GM23338 (cell line): ENCODE data around the gene CUEDC1. TPM values are rescaled to one million over a fixed set of nuclear protein-coding genes. Genes with fewer than 3 reads are reported as not detected.

Experiments used
- ATAC-seq: fragments of 200-7000 bp; cut with Tn5 transposase; 3 replicates; pipeline ENCODE4 v1.9.1; 2020
- DNase-seq: peaks from one replicate; pipeline ENCODE4 v3.0.0-alpha.2; 2015; ENCODE audit warnings: low spot score
- H2AFZ ChIP-seq: fragments of 200-600 bp; sonication (generic); 2 replicates; pipeline ENCODE4 v1.8.0; 2016; ENCODE audit warnings: antibody characterized with exemption, mild to moderate bottlenecking, moderate library complexity
- H3F3A ChIP-seq: fragments of 200-600 bp; sonication (generic); replicated peaks from 2 replicates; pipeline ENCODE4 v1.8.0; 2017; ENCODE audit warnings: antibody characterized with exemption, mixed run types, low read depth
- H3K27ac ChIP-seq: fragments of 200-600 bp; sonication (generic); 2 replicates; pipeline ENCODE4 v1.6.1; 2016; ENCODE audit warnings: low read depth
- H3K27me3 ChIP-seq: fragments of 200-600 bp; sonication (generic); 2 replicates; pipeline ENCODE4 v1.8.0; 2016; ENCODE audit warnings: mild to moderate bottlenecking, mixed run types, moderate library complexity; ENCODE audit not compliant: insufficient read depth
- H3K36me3 ChIP-seq: fragments of 200-600 bp; sonication (generic); 2 replicates; pipeline ENCODE4 v1.8.0; 2016; ENCODE audit warnings: mild to moderate bottlenecking; ENCODE audit not compliant: insufficient read depth
- H3K4me1 ChIP-seq: fragments of 200-600 bp; sonication (generic); 2 replicates; pipeline ENCODE4 v1.8.0; 2016; ENCODE audit warnings: mild to moderate bottlenecking, moderate library complexity; ENCODE audit not compliant: insufficient read depth
- H3K4me2 ChIP-seq: fragments of 200-600 bp; sonication (generic); 2 replicates; pipeline ENCODE4 v1.7.1; 2017; ENCODE audit warnings: mixed run types
- H3K4me3 ChIP-seq: fragments of 200-600 bp; sonication (generic); 2 replicates; pipeline ENCODE4 v1.6.1; 2016; ENCODE audit warnings: mixed run types
- H3K79me2 ChIP-seq: fragments of 200-600 bp; sonication (generic); replicated peaks from 2 replicates; pipeline ENCODE4 v1.8.0; 2017; ENCODE audit warnings: mild to moderate bottlenecking; ENCODE audit not compliant: insufficient read depth
- H3K9me2 ChIP-seq: fragments of 200-600 bp; sonication (generic); 2 replicates; pipeline ENCODE4 v1.8.0; 2017; ENCODE audit not compliant: insufficient read depth
- H4K20me1 ChIP-seq: fragments of 200-600 bp; sonication (generic); replicated peaks from 2 replicates; pipeline ENCODE4 v1.8.0; 2017; ENCODE audit warnings: mild to moderate bottlenecking; ENCODE audit not compliant: insufficient read depth
- H3K27ac Mint-ChIP-seq: 2 replicates; pipeline ENCODE4 v1.8.0; 2020; ENCODE audit warnings: inconsistent platforms, mild to moderate bottlenecking, moderate library complexity, mixed read lengths
- H3K27me3 Mint-ChIP-seq: 3 replicates; pipeline ENCODE4 v1.8.0; 2022; ENCODE audit warnings: low read depth, mild to moderate bottlenecking, moderate library complexity, mixed read lengths, inconsistent platforms; ENCODE audit not compliant: insufficient read depth, poor library complexity
- H3K36me3 Mint-ChIP-seq: 3 replicates; pipeline ENCODE4 v1.8.0; 2021; ENCODE audit warnings: low read depth, mild to moderate bottlenecking, inconsistent platforms, moderate library complexity, mixed read lengths
- H3K4me1 Mint-ChIP-seq: 3 replicates; pipeline ENCODE4 v1.8.0; 2020; ENCODE audit warnings: mild to moderate bottlenecking, inconsistent platforms, mixed read lengths
- H3K4me3 Mint-ChIP-seq: 3 replicates; pipeline ENCODE4 v1.8.0; 2021; ENCODE audit warnings: moderate library complexity, mild to moderate bottlenecking, inconsistent platforms, mixed read lengths
- H3K9me3 Mint-ChIP-seq: 3 replicates; pipeline ENCODE4 v1.8.0; 2020; ENCODE audit warnings: moderate library complexity, mild to moderate bottlenecking, inconsistent platforms, mixed read lengths
- CREB1 ChIP-seq: fragments of 250-450 bp; sonication (Bioruptor Pico); IDR thresholded peaks from 2 replicates; pipeline ENCODE4 v1.5.0; 2020; ENCODE audit warnings: low read depth, mild to moderate bottlenecking, moderate library complexity
- EZH2phosphoT487 ChIP-seq: fragments of 200-600 bp; sonication (generic); IDR thresholded peaks from one replicate; pipeline ENCODE4 v1.8.1; 2018; ENCODE audit warnings: antibody characterized with exemption; ENCODE audit not compliant: unreplicated experiment
- POLR2AphosphoS5 ChIP-seq: IDR thresholded peaks from 2 replicates; pipeline ENCODE4 v1.6.1; 2016; ENCODE audit warnings: antibody characterized with exemption, low read depth
- STAT1 ChIP-seq: IDR thresholded peaks from one replicate; pipeline ENCODE4 v1.6.1; 2016; ENCODE audit warnings: antibody characterized with exemption; ENCODE audit not compliant: unreplicated experiment
- ZNF331 ChIP-seq: fragments of 250-450 bp; sonication (Bioruptor Pico); IDR thresholded peaks from 2 replicates; pipeline ENCODE4 v1.5.0; 2020; ENCODE audit warnings: low read depth, mild to moderate bottlenecking, moderate library complexity
- polyA plus RNA-seq: library from polyadenylated mRNA; unstranded; fragments of >200 nt; fragmentation: Nextera tagmentation; extraction: Ambion mirVana; gene quantifications from 2 replicates; pipeline ENCODE4 v1.2.1, GENCODE V29; 2016
- total RNA-seq: library from RNA; depleted of rRNA; stranded (reverse); fragments of >200 nt; shearing (Covaris generic); gene quantifications from 2 replicates; pipeline ENCODE4 v1.2.3, GENCODE V29; 2014
- TF ChIP-seq, protein P1 (sequence below): IDR thresholded peaks from 2 replicates; pipeline ENCODE4 v1.6.1; 2016; ENCODE audit warnings: antibody characterized with exemption
- TF ChIP-seq, protein P2 (sequence below): fragments of 250-450 bp; sonication (Bioruptor Pico); IDR thresholded peaks from 2 replicates; pipeline ENCODE4 v1.5.0; 2020; ENCODE audit warnings: mild to moderate bottlenecking, moderate library complexity
- TF ChIP-seq, protein P3 (sequence below): IDR thresholded peaks from one replicate; pipeline ENCODE4 v1.6.1; 2018; ENCODE audit warnings: antibody characterized with exemption; ENCODE audit not compliant: unreplicated experiment

Gene CUEDC1
- total and polyA plus RNA-seq, 2 experiments from 2014 or later, result 3.0 to 7.7 TPM

DNA sequence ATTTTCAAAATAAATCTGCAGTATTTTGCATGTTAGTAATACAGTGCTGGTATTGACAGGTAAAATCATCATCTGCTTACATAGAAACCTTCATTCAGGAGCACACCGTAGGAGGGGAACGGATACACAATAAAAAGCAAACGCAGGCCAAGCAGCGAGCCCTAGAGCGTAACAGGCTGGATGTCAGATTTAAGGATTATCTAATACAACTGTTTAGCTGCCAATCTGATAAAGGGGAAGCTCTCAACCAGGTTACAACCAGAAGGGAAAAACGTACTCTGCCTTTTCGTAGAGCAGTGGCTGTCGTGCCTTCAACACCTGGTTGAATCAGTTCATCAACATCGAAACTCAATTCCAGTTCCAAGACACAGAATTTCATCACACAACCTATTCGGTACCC, 16.4 kb upstream of the CUEDC1 start:
- Histone ChIP-seq H3K27ac (no peak overlapping the region), H4K20me1 (peaks cover 6% of the 10 kb centered on the region), H3K27me3 (no peaks in the 10 kb centered on the region), H3K4me2 (no peak overlapping the region), H3K36me3 (peaks cover 14% of the 10 kb centered on the region; the same call in 1 of the 2 replicates), H3K4me3 (no peak overlapping the region), H3K4me1 (peaks cover 3% of the 10 kb centered on the region; the same call in 1 of the 2 replicates), H2AFZ (no peak overlapping the region), H3F3A (0 out of 2 replicates have a peak, but pooled peaks cover 6% of the 10 kb centered on the region), H3K79me2 (no peaks in the 10 kb centered on the region; the same call in 1 of the 2 replicates), H3K9me2 (no peaks in the 10 kb centered on the region)
- ATAC-seq (no peak), DNase-seq (no peak)
- Mint-ChIP-seq H3K9me3 (no peaks in the 10 kb centered on the region), H3K4me3 (no peak overlapping the region), H3K36me3 (peaks cover 29% of the 10 kb centered on the region), H3K4me1 (peaks cover 13% of the 10 kb centered on the region; the same call in 2 of the 3 replicates), H3K27me3 (peaks cover 3% of the 10 kb centered on the region), H3K27ac (no peak overlapping the region)
- TF ChIP-seq EZH2phosphoT487 (no peak), STAT1 (no peak), CREB1 (no peak), ZNF331 (CRISPR knock-in tag) (no peak), POLR2AphosphoS5 (no peak)
- TF ChIP-seq, protein P1, sequence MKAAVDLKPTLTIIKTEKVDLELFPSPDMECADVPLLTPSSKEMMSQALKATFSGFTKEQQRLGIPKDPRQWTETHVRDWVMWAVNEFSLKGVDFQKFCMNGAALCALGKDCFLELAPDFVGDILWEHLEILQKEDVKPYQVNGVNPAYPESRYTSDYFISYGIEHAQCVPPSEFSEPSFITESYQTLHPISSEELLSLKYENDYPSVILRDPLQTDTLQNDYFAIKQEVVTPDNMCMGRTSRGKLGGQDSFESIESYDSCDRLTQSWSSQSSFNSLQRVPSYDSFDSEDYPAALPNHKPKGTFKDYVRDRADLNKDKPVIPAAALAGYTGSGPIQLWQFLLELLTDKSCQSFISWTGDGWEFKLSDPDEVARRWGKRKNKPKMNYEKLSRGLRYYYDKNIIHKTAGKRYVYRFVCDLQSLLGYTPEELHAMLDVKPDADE, result no peak
- TF ChIP-seq, protein P2, sequence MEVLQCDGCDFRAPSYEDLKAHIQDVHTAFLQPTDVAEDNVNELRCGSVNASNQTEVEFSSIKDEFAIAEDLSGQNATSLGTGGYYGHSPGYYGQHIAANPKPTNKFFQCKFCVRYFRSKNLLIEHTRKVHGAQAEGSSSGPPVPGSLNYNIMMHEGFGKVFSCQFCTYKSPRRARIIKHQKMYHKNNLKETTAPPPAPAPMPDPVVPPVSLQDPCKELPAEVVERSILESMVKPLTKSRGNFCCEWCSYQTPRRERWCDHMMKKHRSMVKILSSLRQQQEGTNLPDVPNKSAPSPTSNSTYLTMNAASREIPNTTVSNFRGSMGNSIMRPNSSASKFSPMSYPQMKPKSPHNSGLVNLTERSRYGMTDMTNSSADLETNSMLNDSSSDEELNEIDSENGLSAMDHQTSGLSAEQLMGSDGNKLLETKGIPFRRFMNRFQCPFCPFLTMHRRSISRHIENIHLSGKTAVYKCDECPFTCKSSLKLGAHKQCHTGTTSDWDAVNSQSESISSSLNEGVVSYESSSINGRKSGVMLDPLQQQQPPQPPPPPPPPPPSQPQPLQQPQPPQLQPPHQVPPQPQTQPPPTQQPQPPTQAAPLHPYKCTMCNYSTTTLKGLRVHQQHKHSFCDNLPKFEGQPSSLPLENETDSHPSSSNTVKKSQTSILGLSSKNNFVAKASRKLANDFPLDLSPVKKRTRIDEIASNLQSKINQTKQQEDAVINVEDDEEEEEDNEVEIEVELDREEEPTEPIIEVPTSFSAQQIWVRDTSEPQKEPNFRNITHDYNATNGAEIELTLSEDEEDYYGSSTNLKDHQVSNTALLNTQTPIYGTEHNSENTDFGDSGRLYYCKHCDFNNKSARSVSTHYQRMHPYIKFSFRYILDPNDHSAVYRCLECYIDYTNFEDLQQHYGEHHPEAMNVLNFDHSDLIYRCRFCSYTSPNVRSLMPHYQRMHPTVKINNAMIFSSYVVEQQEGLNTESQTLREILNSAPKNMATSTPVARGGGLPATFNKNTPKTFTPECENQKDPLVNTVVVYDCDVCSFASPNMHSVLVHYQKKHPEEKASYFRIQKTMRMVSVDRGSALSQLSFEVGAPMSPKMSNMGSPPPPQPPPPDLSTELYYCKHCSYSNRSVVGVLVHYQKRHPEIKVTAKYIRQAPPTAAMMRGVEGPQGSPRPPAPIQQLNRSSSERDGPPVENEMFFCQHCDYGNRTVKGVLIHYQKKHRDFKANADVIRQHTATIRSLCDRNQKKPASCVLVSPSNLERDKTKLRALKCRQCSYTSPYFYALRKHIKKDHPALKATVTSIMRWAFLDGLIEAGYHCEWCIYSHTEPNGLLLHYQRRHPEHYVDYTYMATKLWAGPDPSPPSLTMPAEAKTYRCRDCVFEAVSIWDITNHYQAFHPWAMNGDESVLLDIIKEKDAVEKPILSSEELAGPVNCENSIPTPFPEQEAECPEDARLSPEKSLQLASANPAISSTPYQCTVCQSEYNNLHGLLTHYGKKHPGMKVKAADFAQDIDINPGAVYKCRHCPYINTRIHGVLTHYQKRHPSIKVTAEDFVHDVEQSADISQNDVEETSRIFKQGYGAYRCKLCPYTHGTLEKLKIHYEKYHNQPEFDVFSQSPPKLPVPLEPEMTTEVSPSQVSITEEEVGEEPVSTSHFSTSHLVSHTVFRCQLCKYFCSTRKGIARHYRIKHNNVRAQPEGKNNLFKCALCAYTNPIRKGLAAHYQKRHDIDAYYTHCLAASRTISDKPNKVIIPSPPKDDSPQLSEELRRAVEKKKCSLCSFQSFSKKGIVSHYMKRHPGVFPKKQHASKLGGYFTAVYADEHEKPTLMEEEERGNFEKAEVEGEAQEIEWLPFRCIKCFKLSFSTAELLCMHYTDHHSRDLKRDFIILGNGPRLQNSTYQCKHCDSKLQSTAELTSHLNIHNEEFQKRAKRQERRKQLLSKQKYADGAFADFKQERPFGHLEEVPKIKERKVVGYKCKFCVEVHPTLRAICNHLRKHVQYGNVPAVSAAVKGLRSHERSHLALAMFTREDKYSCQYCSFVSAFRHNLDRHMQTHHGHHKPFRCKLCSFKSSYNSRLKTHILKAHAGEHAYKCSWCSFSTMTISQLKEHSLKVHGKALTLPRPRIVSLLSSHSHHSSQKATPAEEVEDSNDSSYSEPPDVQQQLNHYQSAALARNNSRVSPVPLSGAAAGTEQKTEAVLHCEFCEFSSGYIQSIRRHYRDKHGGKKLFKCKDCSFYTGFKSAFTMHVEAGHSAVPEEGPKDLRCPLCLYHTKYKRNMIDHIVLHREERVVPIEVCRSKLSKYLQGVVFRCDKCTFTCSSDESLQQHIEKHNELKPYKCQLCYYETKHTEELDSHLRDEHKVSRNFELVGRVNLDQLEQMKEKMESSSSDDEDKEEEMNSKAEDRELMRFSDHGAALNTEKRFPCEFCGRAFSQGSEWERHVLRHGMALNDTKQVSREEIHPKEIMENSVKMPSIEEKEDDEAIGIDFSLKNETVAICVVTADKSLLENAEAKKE (CRISPR knock-in tag), result no peak
- TF ChIP-seq, protein P3, sequence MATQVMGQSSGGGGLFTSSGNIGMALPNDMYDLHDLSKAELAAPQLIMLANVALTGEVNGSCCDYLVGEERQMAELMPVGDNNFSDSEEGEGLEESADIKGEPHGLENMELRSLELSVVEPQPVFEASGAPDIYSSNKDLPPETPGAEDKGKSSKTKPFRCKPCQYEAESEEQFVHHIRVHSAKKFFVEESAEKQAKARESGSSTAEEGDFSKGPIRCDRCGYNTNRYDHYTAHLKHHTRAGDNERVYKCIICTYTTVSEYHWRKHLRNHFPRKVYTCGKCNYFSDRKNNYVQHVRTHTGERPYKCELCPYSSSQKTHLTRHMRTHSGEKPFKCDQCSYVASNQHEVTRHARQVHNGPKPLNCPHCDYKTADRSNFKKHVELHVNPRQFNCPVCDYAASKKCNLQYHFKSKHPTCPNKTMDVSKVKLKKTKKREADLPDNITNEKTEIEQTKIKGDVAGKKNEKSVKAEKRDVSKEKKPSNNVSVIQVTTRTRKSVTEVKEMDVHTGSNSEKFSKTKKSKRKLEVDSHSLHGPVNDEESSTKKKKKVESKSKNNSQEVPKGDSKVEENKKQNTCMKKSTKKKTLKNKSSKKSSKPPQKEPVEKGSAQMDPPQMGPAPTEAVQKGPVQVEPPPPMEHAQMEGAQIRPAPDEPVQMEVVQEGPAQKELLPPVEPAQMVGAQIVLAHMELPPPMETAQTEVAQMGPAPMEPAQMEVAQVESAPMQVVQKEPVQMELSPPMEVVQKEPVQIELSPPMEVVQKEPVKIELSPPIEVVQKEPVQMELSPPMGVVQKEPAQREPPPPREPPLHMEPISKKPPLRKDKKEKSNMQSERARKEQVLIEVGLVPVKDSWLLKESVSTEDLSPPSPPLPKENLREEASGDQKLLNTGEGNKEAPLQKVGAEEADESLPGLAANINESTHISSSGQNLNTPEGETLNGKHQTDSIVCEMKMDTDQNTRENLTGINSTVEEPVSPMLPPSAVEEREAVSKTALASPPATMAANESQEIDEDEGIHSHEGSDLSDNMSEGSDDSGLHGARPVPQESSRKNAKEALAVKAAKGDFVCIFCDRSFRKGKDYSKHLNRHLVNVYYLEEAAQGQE, result no peak
